Central memory CD8-positive, alpha-beta T cell (primary cell): ENCODE data around the gene MEIS3.

Experiments
- ATAC-seq: fragments of 150-1000 bp; cut with Tn5 transposase; replicated peaks from 2 replicates; pipeline ENCODE4 v1.10.0; 2022; ENCODE audit warnings: mild to moderate bottlenecking, moderate FRiP score, moderate number of reproducible peaks; ENCODE audit not compliant: poor library complexity, severe bottlenecking; ENCODE audit errors: extremely low read depth
- DNase-seq, 2 donors: peaks; one replicate each; pipeline ENCODE4 v3.0.0; 2021; ENCODE audit warnings: low spot score in 2 of 2
- H3K27ac Mint-ChIP-seq: one replicate; pipeline ENCODE4 v1.8.0; 2022; ENCODE audit warnings: low read depth, mild to moderate bottlenecking, moderate library complexity, mixed read lengths
- H3K27me3 Mint-ChIP-seq: one replicate; pipeline ENCODE4 v1.8.0; 2022; ENCODE audit warnings: mixed read lengths
- H3K36me3 Mint-ChIP-seq: one replicate; pipeline ENCODE4 v1.8.0; 2022; ENCODE audit warnings: mild to moderate bottlenecking, moderate library complexity, mixed read lengths; ENCODE audit not compliant: insufficient read depth
- H3K4me1 Mint-ChIP-seq: one replicate; pipeline ENCODE4 v1.8.0; 2022; ENCODE audit warnings: mixed read lengths
- H3K4me3 Mint-ChIP-seq: one replicate; pipeline ENCODE4 v1.8.0; 2022; ENCODE audit warnings: mild to moderate bottlenecking, moderate library complexity, mixed read lengths
- H3K9me3 Mint-ChIP-seq: one replicate; pipeline ENCODE4 v1.8.0; 2022; ENCODE audit warnings: mixed read lengths

MEIS3 gene

GRCh38 chr19:47432499-47432898 lies 13.2 kb upstream of the MEIS3 start:
- no peaks in the 10 kb centered on the region for H3K9me3 Mint-ChIP-seq
- no peak for ATAC-seq
- H3K4me1 Mint-ChIP-seq: peaks cover 37% of the 10 kb centered on the region

GRCh38 chr19:47432091-47432490 lies 12.8 kb upstream of the MEIS3 start:
- ATAC-seq (no peak), DNase-seq (no peak)
- no peak overlapping the region for H3K4me3 Mint-ChIP-seq
- peaks cover 33% of the 10 kb centered on the region for H3K4me1 Mint-ChIP-seq
- H3K27ac Mint-ChIP-seq: no peak overlapping the region
- H3K9me3 Mint-ChIP-seq: no peaks in the 10 kb centered on the region
- peaks cover 51% of the 10 kb centered on the region for H3K27me3 Mint-ChIP-seq
- H3K36me3 Mint-ChIP-seq: peaks cover 6% of the 10 kb centered on the region

More at GRCh38 chr19:47432499-47432898, 13.2 kb upstream of the MEIS3 start:
- Mint-ChIP-seq H3K27ac (no peak overlapping the region), H3K4me3 (no peak overlapping the region), H3K27me3 (peaks cover 55% of the 10 kb centered on the region), H3K36me3 (peaks cover 4% of the 10 kb centered on the region)
- DNase-seq: no peak

GRCh38 chr19:47430041-47430802 lies 10.9 kb upstream of the MEIS3 start:
- no peaks in the 10 kb centered on the region for H3K9me3 Mint-ChIP-seq
- peaks cover 5% of the 10 kb centered on the region for H3K36me3 Mint-ChIP-seq
- ATAC-seq: no peak
- H3K27me3 Mint-ChIP-seq: peaks cover 32% of the 10 kb centered on the region
- DNase-seq: no peak
- H3K27ac Mint-ChIP-seq: no peak overlapping the region
- peaks cover 14% of the 10 kb centered on the region for H3K4me1 Mint-ChIP-seq
- peak overlapping the region; percentile 61 for H3K4me3 Mint-ChIP-seq

GRCh38 chr19:47429140-47429793 lies 9.9 kb upstream of the MEIS3 start:
- Mint-ChIP-seq H3K4me1 (peaks cover 11% of the 10 kb centered on the region), H3K9me3 (no peaks in the 10 kb centered on the region), H3K36me3 (peaks cover 5% of the 10 kb centered on the region), H3K27me3 (peaks cover 39% of the 10 kb centered on the region), H3K27ac (no peak overlapping the region), H3K4me3 (peak overlapping the region; percentile 61)
- ATAC-seq: no peak
- DNase-seq: no peak

- DNase-seq (peak; percentile 55 to 73), ATAC-seq (peak; percentile 77)
- Mint-ChIP-seq H3K4me3 (no peak overlapping the region), H3K36me3 (peaks cover 5% of the 10 kb centered on the region), H3K4me1 (peaks cover 11% of the 10 kb centered on the region), H3K27me3 (peaks cover 48% of the 10 kb centered on the region), H3K27ac (no peak overlapping the region), H3K9me3 (no peaks in the 10 kb centered on the region)
These were observed 9.0 kb upstream of the MEIS3 start for GRCh38 chr19:47428177-47428894.

- H3K4me3 Mint-ChIP-seq: peak overlapping the region; percentile 7
- H3K36me3 Mint-ChIP-seq: peaks cover 5% of the 10 kb centered on the region
- peaks cover 56% of the 10 kb centered on the region for H3K27me3 Mint-ChIP-seq
- no peak for ATAC-seq
- DNase-seq: peak; percentile 46 to 62
- no peaks in the 10 kb centered on the region for H3K9me3 Mint-ChIP-seq
- peaks cover 15% of the 10 kb centered on the region for H3K4me1 Mint-ChIP-seq
- H3K27ac Mint-ChIP-seq: no peak overlapping the region
These were observed 8.2 kb upstream of the MEIS3 start for GRCh38 chr19:47427241-47428176.

GRCh38 chr19:47423203-47423882 lies 4.0 kb upstream of the MEIS3 start:
- Mint-ChIP-seq H3K36me3 (peaks cover 9% of the 10 kb centered on the region), H3K4me3 (no peak overlapping the region), H3K4me1 (peaks cover 30% of the 10 kb centered on the region), H3K27ac (peak overlapping the region; percentile 67), H3K9me3 (no peaks in the 10 kb centered on the region), H3K27me3 (peaks cover 61% of the 10 kb centered on the region)
- ATAC-seq (no peak), DNase-seq (no peak)

- peaks cover 9% of the 10 kb centered on the region for H3K36me3 Mint-ChIP-seq
- ATAC-seq: no peak
- H3K4me1 Mint-ChIP-seq: peaks cover 37% of the 10 kb centered on the region
- no peaks in the 10 kb centered on the region for H3K9me3 Mint-ChIP-seq
- H3K27ac Mint-ChIP-seq: peak overlapping the region; percentile 67
- H3K27me3 Mint-ChIP-seq: peaks cover 68% of the 10 kb centered on the region
- DNase-seq: no peak
- no peak overlapping the region for H3K4me3 Mint-ChIP-seq
These were observed 3.3 kb upstream of the MEIS3 start for GRCh38 chr19:47422417-47423163.

- no peak overlapping the region for H3K4me3 Mint-ChIP-seq
- H3K27ac Mint-ChIP-seq: peak overlapping the region; percentile 72
- no peak for DNase-seq
These were observed 2.6 kb upstream of the MEIS3 start for GRCh38 chr19:47421844-47422395.

GRCh38 chr19:47421244-47421786 lies 2.0 kb upstream of the MEIS3 start:
- DNase-seq (no peak), ATAC-seq (no peak)
- Mint-ChIP-seq H3K4me3 (no peak overlapping the region), H3K36me3 (peaks cover 7% of the 10 kb centered on the region), H3K9me3 (no peaks in the 10 kb centered on the region), H3K27me3 (peaks cover 81% of the 10 kb centered on the region), H3K4me1 (peaks cover 46% of the 10 kb centered on the region), H3K27ac (peak overlapping the region; percentile 72)

More at GRCh38 chr19:47421844-47422395, 2.6 kb upstream of the MEIS3 start:
- ATAC-seq: no peak
- Mint-ChIP-seq H3K4me1 (peaks cover 42% of the 10 kb centered on the region), H3K27me3 (peaks cover 75% of the 10 kb centered on the region), H3K9me3 (no peaks in the 10 kb centered on the region), H3K36me3 (peaks cover 7% of the 10 kb centered on the region)

GRCh38 chr19:47419789-47420188 lies 462 bp upstream of the MEIS3 start:
- Mint-ChIP-seq H3K4me1 (peaks cover 46% of the 10 kb centered on the region), H3K36me3 (peaks cover 7% of the 10 kb centered on the region), H3K4me3 (no peak overlapping the region), H3K9me3 (no peaks in the 10 kb centered on the region), H3K27ac (no peak overlapping the region), H3K27me3 (peaks cover 94% of the 10 kb centered on the region)
- no peak for ATAC-seq
- no peak for DNase-seq
